Osteoblast (primary cell): ENCODE data around the gene IFT80. TPM values are rescaled to one million over a fixed set of nuclear protein-coding genes. Genes with fewer than 3 reads are reported as not detected.

Experiments used
- DNase-seq: peaks from one replicate; pipeline ENCODE4 v3.0.0; 2011; ENCODE audit warnings: low spot score, mixed read lengths; ENCODE audit not compliant: insufficient read length; ENCODE audit errors: missing footprints
- H2AFZ ChIP-seq: 2 replicates; pipeline ENCODE4 v1.6.0; 2011; ENCODE audit warnings: mild to moderate bottlenecking, low read length
- H3K27ac ChIP-seq: 2 replicates; pipeline ENCODE4 v1.5.1; 2011; ENCODE audit warnings: mild to moderate bottlenecking, low read depth, low read length, moderate library complexity
- H3K27me3 ChIP-seq: 2 replicates; pipeline ENCODE4 v1.6.0; 2012; ENCODE audit warnings: mild to moderate bottlenecking, control low read depth, inconsistent platforms, low read length, moderate library complexity; ENCODE audit not compliant: insufficient read depth
- H3K36me3 ChIP-seq: 2 replicates; pipeline ENCODE4 v1.5.1; 2011; ENCODE audit warnings: mild to moderate bottlenecking, low read length, control low read depth, moderate library complexity; ENCODE audit not compliant: insufficient read depth
- H3K4me1 ChIP-seq: 2 replicates; pipeline ENCODE4 v1.5.1; 2011; ENCODE audit warnings: mild to moderate bottlenecking, low read length, control low read depth, moderate library complexity; ENCODE audit not compliant: insufficient read depth
- H3K4me2 ChIP-seq: 2 replicates; pipeline ENCODE4 v1.6.0; 2011; ENCODE audit warnings: mild to moderate bottlenecking, low read length; ENCODE audit not compliant: insufficient read depth
- H3K4me3 ChIP-seq: fragments of 200-600 bp; sonication (generic); 3 replicates; pipeline ENCODE4 v1.5.1; 2012; ENCODE audit warnings: mild to moderate bottlenecking, low read length, inconsistent platforms; ENCODE audit not compliant: insufficient read depth
- H3K79me2 ChIP-seq: 2 replicates; pipeline ENCODE4 v1.6.0; 2012; ENCODE audit warnings: mild to moderate bottlenecking, low read length, control low read depth, inconsistent platforms; ENCODE audit not compliant: insufficient read depth
- H3K9me3 ChIP-seq: 2 replicates; pipeline ENCODE4 v1.5.1; 2011; ENCODE audit warnings: low read depth, low read length, control low read depth
- H4K20me1 ChIP-seq: 2 replicates; pipeline ENCODE4 v1.6.0; 2012; ENCODE audit warnings: mild to moderate bottlenecking, low read length, control low read depth; ENCODE audit not compliant: insufficient read depth
- CTCF ChIP-seq: IDR thresholded peaks from 2 replicates; pipeline ENCODE4 v1.5.1; 2011; ENCODE audit warnings: mild to moderate bottlenecking, low read depth, low read length, moderate library complexity; ENCODE audit errors: extremely low read depth
- total RNA-seq: library from RNA; depleted of rRNA; stranded (reverse); fragments of >200 nt; gene quantifications from 2 replicates; pipeline ENCODE4 v1.2.3, GENCODE V29; 2012

Gene IFT80
- total RNA-seq, 1 donor: 63.0 TPM

- Histone ChIP-seq H3K27ac (peak overlapping the region; percentile 94), H3K4me1 (peaks cover 19% of the 10 kb centered on the region), H3K4me2 (peak overlapping the region; percentile 95), H4K20me1 (no peaks in the 10 kb centered on the region), H3K36me3 (peaks cover 15% of the 10 kb centered on the region), H2AFZ (peak overlapping the region; percentile 57), H3K4me3 (peak overlapping the region; percentile 93), H3K27me3 (no peaks in the 10 kb centered on the region), H3K9me3 (no peaks in the 10 kb centered on the region), H3K79me2 (peaks cover 95% of the 10 kb centered on the region)
- TF ChIP-seq CTCF: no peak
- no peak for DNase-seq
Observed at GRCh38 chr3:160403796-160404470, 4.9 kb upstream of the IFT80 start.

- no peak for TF ChIP-seq CTCF
- Histone ChIP-seq H3K27me3 (no peaks in the 10 kb centered on the region), H3K4me2 (peak overlapping the region; percentile 95), H2AFZ (no peak overlapping the region), H3K4me3 (peak overlapping the region; percentile 93), H4K20me1 (no peaks in the 10 kb centered on the region), H3K4me1 (peaks cover 24% of the 10 kb centered on the region), H3K9me3 (no peaks in the 10 kb centered on the region), H3K27ac (peak overlapping the region; percentile 94), H3K79me2 (peaks cover 95% of the 10 kb centered on the region), H3K36me3 (peaks cover 15% of the 10 kb centered on the region)
- DNase-seq: no peak
Observed at GRCh38 chr3:160403028-160403545, 4.1 kb upstream of the IFT80 start.

GRCh38 chr3:160402221-160403027 lies 3.4 kb upstream of the IFT80 start:
- no peak for TF ChIP-seq CTCF

More at GRCh38 chr3:160402221-160403027, 3.4 kb upstream of the IFT80 start:
- peak; percentile 52 for DNase-seq
- Histone ChIP-seq H3K4me1 (peaks cover 27% of the 10 kb centered on the region), H3K79me2 (peaks cover 95% of the 10 kb centered on the region), H3K36me3 (peaks cover 12% of the 10 kb centered on the region), H3K27ac (peak overlapping the region; percentile 94), H4K20me1 (no peaks in the 10 kb centered on the region), H3K9me3 (no peaks in the 10 kb centered on the region), H3K4me2 (peak overlapping the region; percentile 95), H2AFZ (peak overlapping the region; percentile 15), H3K27me3 (no peaks in the 10 kb centered on the region), H3K4me3 (peak overlapping the region; percentile 93)
